GM18867 (cell line): ENCODE results near the gene OR10A3.

Experiments used
- ATAC-seq: cut with Tn5 transposase; IDR thresholded peaks from one replicate; pipeline ENCODE4 v1.9.1; 2021; ENCODE audit warnings: mild to moderate bottlenecking, moderate library complexity; ENCODE audit not compliant: unreplicated experiment

The OR10A3 gene

GRCh38 chr11:7941146-7941545 lies 362 bp downstream of the OR10A3 start:
- no peak for ATAC-seq

DNA sequence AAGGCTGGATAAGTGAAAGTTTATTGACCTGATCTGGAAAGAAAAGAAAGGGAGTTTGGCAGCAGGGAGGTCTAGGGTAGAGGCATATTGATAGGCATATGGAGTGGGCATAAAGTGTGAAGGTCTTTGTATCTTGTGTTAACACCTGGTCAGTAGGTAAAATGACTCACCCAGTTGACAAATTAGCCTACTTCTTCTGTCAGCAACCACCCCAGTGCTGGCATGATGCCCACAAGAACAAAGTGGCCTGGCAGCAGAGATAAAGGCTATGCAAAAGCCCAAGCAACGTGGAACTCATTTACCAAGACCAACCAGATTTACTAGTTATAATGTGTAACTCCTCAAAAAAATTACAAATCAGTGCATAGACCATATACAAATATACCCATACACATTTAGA lies 4.9 kb downstream of the OR10A3 start:
- no peak for ATAC-seq

DNA sequence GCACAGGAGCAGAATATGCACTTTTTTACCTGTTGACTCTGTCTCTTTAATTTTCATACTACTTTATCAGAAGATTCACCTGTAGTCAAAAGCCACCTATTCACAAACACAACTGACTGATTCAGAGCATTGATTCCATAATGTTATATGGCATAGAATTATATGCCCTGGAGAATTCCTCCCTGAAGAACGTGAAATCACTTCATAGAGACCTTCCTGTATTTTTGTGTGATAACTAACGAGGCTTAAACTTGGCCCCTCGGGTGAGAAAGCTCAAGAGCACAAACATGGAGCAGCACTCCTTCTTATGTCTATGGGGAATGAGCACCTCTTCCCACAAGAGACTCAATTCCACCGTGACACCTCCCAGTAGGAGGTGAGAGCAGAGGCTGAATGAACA lies 10.3 kb downstream of the OR10A3 start, which contains the start of gene OR10A6:
TSS of gene OR10A6 (minus strand) at position 101 of the 400 bp plus-strand sequence. CDS start 2,606 bp downstream, outside the sequence.
- no peak for ATAC-seq

DNA sequence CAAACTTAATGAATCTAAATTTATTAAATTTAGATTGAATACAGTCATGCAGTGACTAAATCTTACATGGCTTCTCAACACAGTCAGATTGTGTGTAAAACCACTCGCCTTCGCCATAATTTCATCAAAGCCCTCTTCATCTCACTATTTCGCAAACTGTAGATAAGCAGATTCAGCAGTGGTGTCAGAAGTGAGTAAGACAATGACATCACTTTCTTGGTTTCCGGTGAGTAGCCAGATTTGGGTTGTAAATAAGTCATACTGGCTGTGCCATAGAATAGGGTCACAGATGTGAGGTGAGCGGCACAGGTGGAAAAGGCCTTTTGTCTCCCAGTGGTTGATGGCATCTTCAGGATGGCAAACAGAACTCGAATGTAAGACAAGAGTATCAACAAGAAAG lies 13.9 kb downstream of the OR10A3 start:
- ATAC-seq, result no peak

- ATAC-seq, result no peak
These were observed 17.0 kb downstream of the OR10A3 start for GRCh38 chr11:7924536-7924935.

DNA sequence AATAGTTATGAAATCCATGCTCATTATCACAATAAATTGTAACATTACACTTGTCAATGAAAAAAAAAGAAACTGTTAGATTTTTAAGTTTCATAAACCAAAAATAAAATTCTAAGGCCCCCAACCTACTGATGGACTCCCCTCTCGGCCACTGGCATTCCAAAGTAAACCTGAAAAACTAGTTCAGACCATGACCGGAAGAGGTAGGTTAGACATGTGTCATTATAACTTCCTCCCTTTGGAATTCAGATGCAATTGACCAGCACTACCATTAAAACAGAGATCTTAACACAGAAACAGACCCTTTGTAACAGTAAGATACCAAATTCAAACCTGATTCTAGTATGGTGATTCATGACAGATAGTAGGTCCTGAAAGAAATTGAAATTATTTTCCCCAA lies 23.4 kb downstream of the OR10A3 start:
- ATAC-seq, result no peak

DNA sequence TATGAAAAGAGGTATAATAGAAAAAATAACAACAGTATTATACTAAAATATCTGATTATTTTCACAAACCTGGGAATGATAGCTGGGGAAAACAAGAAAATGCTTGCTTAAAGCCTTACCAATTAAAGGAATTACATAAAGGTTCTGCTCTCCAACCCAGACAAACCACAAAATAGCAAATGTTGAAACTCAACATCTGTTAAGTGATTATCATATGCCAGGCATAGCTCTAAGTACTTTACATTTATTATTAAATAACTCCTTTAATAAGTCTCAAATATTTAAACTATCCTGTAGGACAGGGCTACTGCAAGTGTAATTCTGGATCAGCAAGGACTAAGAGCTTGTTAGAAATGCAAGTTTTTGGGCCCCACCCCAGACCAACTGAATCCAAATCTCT lies 30.5 kb downstream of the OR10A3 start:
- no peak for ATAC-seq

DNA sequence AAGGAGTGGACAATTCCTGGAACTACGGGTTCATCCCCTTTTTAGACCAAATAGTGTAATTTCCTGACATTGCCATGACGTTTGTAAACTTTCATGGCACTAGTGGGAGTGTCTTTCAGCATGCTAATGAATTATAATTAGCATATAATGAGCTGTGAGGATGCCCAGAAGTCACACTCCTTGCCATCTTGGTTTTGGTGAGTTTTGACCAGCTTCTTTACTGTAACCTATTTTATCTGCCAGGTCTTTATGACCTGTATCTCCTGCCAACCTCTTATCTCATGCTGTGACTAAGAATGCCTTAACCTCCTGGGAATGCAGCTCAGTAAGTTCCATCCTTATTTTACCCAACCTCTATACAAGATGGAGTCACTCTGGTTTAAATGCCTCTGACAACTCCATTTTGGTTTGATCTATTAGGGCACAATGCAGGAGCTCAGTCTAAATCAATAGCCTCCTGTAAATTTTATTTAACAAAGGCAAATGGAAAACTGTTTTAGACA lies 31.2 kb downstream of the OR10A3 start:
- ATAC-seq, result no peak

DNA sequence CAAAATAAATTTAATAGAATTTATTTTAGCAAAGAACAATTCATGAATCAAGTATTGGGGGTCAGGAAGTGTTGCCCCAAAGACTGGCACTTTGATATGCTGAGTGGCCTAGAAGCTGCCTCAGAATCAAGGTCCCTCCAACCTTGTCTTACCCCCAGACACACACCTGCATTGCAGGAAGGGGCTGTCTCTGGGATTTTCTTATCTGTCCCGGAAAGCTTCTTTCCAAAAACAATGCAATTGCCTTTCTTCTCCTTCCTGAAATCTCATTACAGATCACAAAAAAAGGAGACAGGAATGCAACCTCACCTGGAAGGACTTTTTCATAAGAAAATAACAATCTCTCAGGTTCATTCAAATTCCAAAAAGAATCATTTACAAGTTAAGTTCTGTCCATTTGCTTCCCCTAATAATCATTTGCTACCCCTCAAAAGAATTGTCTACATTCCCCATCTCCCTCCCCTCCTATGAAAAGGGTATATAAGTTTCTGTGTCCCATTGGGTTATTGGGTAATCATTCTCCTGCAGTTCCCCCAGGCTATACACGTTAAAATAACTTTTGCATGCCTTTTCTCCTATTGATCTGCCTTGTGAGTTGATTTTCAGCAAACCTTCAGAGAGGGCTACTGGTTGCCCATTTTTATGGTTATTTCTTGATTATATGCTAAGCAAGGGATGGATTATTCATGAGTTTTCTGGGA lies 31.8 kb downstream of the OR10A3 start:
- ATAC-seq, result no peak

DNA sequence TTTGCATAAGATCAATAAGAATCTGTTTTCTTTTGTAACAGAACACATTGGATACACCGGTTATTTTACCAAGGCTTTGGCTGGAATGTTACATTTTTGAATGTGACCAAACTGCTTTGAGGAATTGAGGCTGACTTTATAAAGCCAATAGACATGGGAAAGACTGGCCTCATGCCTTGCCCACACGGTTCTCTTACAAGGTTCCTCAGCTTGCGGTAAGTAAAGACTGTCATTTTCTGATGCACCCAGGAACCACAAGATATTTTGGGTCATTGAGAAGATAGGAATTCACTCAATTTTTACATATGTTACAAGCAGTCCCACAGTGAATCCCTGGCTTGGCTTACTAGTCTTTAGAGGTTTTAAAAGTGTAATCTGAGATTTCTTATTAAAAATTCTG lies 34.4 kb downstream of the OR10A3 start:
- ATAC-seq, result no peak

DNA sequence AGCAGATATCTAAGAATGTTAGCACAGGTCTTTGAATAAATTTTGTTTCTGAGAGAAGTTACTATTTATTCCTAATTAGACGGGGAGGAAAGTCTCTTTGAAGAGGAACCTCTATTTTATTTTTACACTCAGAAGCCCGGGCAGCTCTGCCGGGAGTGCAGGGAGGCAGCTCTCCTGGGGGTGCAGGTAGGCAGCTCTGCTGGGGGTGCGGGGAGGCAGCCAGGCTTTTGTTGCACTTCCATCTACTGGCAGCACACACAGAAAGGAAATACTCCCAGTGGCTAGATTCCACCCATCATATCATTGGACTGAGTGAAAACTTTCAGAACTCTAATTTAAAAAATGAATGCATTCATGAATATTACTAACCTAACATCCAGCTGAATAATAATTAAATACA lies 35.0 kb downstream of the OR10A3 start:
- ATAC-seq, result no peak

GRCh38 chr11:7905961-7906429 lies 35.5 kb downstream of the OR10A3 start:
- no peak for ATAC-seq

GRCh38 chr11:7905549-7905948 lies 36.0 kb downstream of the OR10A3 start:
- no peak for ATAC-seq

GRCh38 chr11:7904917-7905316 lies 36.6 kb downstream of the OR10A3 start:
- no peak for ATAC-seq

DNA sequence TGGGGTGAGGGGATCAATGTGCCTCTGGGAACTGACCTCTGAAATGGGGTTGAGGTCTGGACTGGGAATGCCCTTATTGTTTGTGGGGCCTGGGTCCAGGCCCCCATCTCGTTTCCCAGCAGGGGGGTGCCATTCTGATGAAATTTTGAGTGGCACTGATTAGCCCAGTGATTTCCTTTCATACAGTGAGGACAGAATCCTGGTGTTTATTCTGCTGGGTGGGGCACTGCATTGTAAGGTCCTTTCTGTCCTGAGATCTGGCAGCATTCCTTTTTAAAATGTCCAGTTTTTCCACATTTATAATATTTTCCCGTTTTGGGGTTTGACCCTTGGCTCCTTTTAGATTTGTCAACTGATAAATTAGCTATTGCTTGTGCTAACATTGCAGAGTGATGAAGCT lies 37.6 kb downstream of the OR10A3 start:
- ATAC-seq, result no peak

DNA sequence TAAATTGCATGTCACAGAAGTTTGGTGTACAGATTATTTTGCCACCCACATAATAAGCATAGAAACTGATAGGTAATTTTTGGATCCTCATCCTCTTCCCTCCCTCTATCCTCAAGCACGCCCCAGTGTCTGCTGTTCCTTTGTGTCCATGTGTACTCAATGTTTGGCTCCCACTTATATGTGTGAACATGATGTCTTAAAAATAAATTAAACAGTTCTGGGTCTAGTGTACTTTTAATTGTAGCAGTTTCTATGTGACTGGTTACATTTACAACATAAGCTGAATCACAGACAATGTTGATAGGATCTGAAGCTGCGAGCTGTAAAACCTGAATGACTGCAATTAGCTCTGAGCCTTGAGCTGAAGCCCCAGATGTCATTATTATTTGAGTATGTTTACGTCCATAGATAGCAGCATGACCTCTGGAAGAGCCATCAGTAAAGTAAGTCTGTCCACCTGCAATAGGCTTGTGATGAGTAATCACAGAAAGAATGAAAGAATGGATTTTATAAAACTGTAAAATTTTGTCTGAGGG lies 40.1 kb downstream of the OR10A3 start:
- no peak for ATAC-seq

DNA sequence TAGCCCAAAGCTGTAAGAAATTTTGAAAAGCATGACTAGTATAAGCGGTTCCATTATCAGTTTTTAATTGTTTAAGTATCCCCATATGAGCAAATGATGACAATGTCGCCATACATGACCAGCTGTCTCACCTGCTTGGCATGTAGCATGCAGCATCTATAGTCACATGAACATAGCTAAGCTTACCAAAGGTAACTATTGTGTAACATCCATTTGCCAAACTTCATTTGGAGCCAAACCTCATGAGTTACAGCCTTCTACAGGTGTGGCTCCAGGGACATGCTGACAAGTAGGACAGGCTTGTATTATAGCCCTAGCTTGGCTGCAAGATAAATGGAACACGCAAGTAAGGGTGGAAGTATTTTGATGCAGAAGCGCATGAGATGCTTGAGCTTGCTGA lies 40.8 kb downstream of the OR10A3 start:
- ATAC-seq, result no peak

DNA sequence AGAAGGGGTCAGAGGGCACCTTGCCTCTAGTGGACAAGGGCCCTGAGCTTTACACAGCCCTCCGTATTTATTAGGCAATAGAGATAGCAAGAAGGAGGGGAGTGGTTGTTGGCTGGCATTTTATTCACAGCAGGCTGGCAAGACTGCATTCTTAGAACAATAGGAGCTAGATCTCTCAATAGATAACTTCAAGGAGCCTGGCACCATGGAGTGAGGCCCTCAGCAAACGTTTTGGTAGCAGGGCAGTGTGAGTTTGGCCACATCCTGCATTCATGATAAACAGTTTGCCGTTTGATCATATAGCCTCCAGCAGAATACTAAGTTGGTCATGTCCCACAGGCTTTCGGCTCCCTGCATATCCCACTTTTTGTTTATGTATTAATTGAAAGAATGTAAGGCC lies 42.1 kb downstream of the OR10A3 start:
- ATAC-seq, result no peak

DNA sequence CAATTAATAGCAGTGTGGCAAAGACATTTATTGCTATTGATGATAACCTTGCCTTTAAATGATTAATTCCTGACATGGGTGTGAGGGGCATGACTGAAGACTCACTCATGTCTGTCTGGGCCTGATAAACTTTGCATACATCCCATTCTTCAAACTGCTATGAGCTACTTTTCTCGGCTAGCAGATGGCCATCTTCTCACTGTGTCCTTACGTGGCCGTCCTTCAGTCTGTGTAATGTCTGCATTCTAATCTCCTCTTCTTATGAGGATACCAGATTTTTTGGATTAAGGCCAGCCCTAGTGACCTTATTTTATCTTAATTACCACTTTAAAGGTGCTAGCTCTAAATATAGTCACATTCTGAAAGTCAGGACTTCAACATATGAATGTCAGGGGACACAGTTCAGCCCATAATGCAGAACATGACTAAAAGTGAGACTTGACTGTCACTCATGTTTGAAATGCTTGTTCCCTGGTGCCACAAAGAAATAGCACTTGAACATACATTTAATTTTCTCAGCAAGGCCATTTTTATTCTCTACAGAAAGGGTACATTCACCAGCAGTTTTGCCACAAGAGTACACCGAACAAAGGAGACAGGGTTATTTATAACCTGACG lies 42.7 kb downstream of the OR10A3 start:
- no peak for ATAC-seq

- ATAC-seq, result no peak
These were observed 45.3 kb downstream of the OR10A3 start for GRCh38 chr11:7896009-7896785.

GRCh38 chr11:7894251-7894650 lies 47.3 kb downstream of the OR10A3 start:
- ATAC-seq, result no peak
